Esophagus squamous epithelium (tissue), 5 donors: ENCODE measurements around the gene FAM174A. TPM values are rescaled to one million over a fixed set of nuclear protein-coding genes. Genes with fewer than 3 reads are reported as not detected.

Source experiments
- DNase-seq: peaks from one replicate; lab custom pipeline; 2025; lab: John Stamatoyannopoulos, UW
- H3K27ac ChIP-seq, 4 donors: fragments of 200-600 bp; sonication (generic); one replicate each; pipeline ENCODE4 v1.5.1; 2016 to 2019; ENCODE audit warnings: mild to moderate bottlenecking in 1 of 4
- H3K27me3 ChIP-seq, 4 donors: fragments of 200-600 bp; sonication (generic); 1 replicate in 3 of 4; 2 replicates in 1 of 4; pipeline versions ENCODE4 v1.5.1 to v1.6.0; 2017 to 2021; ENCODE audit warnings: antibody characterized with exemption in 1 of 4
- H3K36me3 ChIP-seq, 3 donors: fragments of 200-600 bp; sonication (generic); one replicate each; pipeline ENCODE4 v1.5.1; 2016 to 2019
- H3K4me1 ChIP-seq, 3 donors: fragments of 200-600 bp; sonication (generic); one replicate each; pipeline ENCODE4 v1.5.1; 2017 to 2019
- H3K4me3 ChIP-seq, 4 donors: fragments of 200-600 bp; sonication (generic); 1 replicate in 3 of 4; 2 replicates in 1 of 4; pipeline ENCODE4 v1.5.1; 2016 to 2019; ENCODE audit warnings: mild to moderate bottlenecking in 2 of 4, moderate library complexity in 1 of 4
- H3K9me3 ChIP-seq, 3 donors: fragments of 200-600 bp; sonication (generic); one replicate each; pipeline ENCODE4 v1.5.1; 2016 to 2019
- POLR2A ChIP-seq, 4 donors: fragments of 450-650 bp; IDR thresholded peaks; one replicate each; pipeline ENCODE4 v1.6.1; 2017; ENCODE audit warnings: antibody characterized with exemption in 4 of 4, mild to moderate bottlenecking in 4 of 4, moderate library complexity in 3 of 4
- WGBS, 2 donors: methylation state at CpG; one replicate each; pipeline ENCODE4 v1.1.5; 2018; 5-methylcytosine and 5-hydroxymethylcytosine counted together
- intact Hi-C: fragments of 100-400 bp; cut with DNase I; formaldehyde crosslinking; loops from one replicate; pipeline ENCODE4 v1.15.0; 2022
- total RNA-seq, 4 donors: library from RNA; depleted of rRNA; stranded (reverse); fragments of >200 nt; gene quantifications; one replicate each; pipeline ENCODE4 v1.1.0, GENCODE V29; 2016
- TF ChIP-seq, protein P1 (sequence below), 6 experiments: fragments of 450-650 bp in 4 of 6; fragments of 200-600 bp in 2 of 6; sonication (generic) in 2 of 6; IDR thresholded peaks; one replicate each; pipeline ENCODE4 v1.5.1; 2016 to 2019; ENCODE audit warnings: antibody characterized with exemption in 6 of 6, mild to moderate bottlenecking in 4 of 6, moderate library complexity in 4 of 6
- donor health status: DM: yes; HTN: yes; CAD: no.

The FAM174A gene
- total RNA-seq, 4 donors from 2014 or later = 24.0 to 49.7 (median 32.4) TPM

DNA sequence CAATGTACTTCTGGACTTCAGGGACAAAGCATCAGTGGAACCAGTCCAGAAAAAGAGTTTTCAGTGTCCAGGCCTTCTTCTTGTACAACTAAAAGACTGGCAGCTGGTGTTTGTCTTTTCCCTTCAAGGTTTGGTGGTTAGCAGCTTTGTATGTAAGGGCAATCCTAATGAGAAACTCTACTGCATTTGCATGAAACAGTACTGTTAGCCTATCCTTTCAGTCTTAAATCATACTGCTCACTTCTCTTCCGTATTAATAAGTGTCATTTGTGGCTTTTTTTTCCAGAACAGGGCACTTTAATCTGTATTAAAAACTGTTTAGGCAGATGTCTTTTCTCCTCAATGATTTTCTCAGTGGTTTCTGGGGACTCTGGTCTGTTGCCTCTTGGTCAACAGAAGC lies 48.9 kb downstream of the FAM174A start:
- Histone ChIP-seq H3K9me3 (no peaks in the 10 kb centered on the region), H3K4me1 (no peaks in the 10 kb centered on the region), H3K36me3 (peaks cover 0 to 42% (median 0%) of the 10 kb centered on the region in 3 donors), H3K4me3 (no peak overlapping the region), H3K27me3 (no peaks in the 10 kb centered on the region), H3K27ac (no peak overlapping the region)
- 63 to 67% methylated on average over 1 of the region's 1 CpG for WGBS, 2 donors
- intact Hi-C loops = no loop called here
- DNase-seq = no peak
- TF ChIP-seq, protein P1, sequence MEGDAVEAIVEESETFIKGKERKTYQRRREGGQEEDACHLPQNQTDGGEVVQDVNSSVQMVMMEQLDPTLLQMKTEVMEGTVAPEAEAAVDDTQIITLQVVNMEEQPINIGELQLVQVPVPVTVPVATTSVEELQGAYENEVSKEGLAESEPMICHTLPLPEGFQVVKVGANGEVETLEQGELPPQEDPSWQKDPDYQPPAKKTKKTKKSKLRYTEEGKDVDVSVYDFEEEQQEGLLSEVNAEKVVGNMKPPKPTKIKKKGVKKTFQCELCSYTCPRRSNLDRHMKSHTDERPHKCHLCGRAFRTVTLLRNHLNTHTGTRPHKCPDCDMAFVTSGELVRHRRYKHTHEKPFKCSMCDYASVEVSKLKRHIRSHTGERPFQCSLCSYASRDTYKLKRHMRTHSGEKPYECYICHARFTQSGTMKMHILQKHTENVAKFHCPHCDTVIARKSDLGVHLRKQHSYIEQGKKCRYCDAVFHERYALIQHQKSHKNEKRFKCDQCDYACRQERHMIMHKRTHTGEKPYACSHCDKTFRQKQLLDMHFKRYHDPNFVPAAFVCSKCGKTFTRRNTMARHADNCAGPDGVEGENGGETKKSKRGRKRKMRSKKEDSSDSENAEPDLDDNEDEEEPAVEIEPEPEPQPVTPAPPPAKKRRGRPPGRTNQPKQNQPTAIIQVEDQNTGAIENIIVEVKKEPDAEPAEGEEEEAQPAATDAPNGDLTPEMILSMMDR (IDR thresholded peaks at IDR 0.05) = no peak
- TF ChIP-seq POLR2A (IDR thresholded peaks at IDR 0.05) = no peak

DNA sequence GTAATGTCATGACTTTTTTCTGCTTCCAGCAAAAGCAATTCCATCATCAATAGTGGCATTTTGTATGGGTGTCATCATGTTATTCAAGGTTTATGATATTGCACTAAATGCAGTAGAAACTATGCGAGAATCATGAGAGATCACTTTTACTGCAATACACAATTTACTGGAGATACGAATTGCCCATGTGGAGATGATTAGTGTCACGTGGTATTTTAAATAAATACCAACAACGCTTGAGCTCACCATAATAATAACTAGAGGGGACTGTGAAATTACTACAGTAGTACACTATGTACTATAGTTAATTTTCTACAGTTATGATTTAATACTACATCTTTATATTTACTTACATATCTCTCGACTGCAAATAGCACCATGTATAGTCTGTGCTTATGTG lies 49.7 kb downstream of the FAM174A start:
- DNase-seq = no peak
- intact Hi-C loops = no loop called here
- Histone ChIP-seq H3K27me3 (no peaks in the 10 kb centered on the region), H3K36me3 (peaks cover 0 to 36% (median 0%) of the 10 kb centered on the region in 3 donors), H3K27ac (no peak overlapping the region), H3K9me3 (no peaks in the 10 kb centered on the region), H3K4me3 (no peak overlapping the region), H3K4me1 (no peaks in the 10 kb centered on the region)
- 83 to 90% methylated on average over 5 of the region's 5 CpGs for whole genome bisulfite sequencing, 2 donors
- TF ChIP-seq, protein P1 (IDR thresholded peaks at IDR 0.05) = no peak
- TF ChIP-seq POLR2A (IDR thresholded peaks at IDR 0.05) = no peak

DNA sequence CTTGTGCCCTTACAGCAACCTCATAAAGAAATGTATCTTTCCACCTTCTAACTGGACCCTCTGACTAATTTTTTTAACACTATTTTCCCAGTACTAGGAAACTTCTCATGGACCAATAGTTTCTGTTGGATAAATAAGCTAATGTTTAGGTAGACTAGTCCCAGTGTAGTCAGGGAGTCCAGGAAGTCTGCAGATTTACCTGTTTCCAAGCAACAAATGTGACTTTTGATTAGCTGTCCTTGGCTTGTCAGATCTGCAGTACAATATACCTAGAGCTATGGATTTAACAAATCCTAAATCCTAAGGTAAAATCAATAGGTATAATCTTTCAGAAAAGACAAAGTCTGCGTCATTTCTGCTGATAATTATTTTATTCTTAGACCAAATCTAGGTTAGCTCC lies 55.7 kb downstream of the FAM174A start:
- whole genome bisulfite sequencing, 2 donors = 96 to 100% methylated on average over 1 of the region's 1 CpG
- no peak overlapping the region for H3K27ac ChIP-seq
- intact Hi-C loops = no loop called here
- TF ChIP-seq, protein P1 (IDR thresholded peaks at IDR 0.05) = no peak
- no peak for TF ChIP-seq POLR2A (IDR thresholded peaks at IDR 0.05)
- no peak overlapping the region for H3K4me3 ChIP-seq
- H3K27me3 ChIP-seq = no peaks in the 10 kb centered on the region
- H3K9me3 ChIP-seq = no peaks in the 10 kb centered on the region
- DNase-seq = no peak
- peaks cover 0 to 14% (median 0%) of the 10 kb centered on the region in 3 donors for H3K36me3 ChIP-seq
- H3K4me1 ChIP-seq = peaks cover 0 to 10% (median 0%) of the 10 kb centered on the region in 3 donors

DNA sequence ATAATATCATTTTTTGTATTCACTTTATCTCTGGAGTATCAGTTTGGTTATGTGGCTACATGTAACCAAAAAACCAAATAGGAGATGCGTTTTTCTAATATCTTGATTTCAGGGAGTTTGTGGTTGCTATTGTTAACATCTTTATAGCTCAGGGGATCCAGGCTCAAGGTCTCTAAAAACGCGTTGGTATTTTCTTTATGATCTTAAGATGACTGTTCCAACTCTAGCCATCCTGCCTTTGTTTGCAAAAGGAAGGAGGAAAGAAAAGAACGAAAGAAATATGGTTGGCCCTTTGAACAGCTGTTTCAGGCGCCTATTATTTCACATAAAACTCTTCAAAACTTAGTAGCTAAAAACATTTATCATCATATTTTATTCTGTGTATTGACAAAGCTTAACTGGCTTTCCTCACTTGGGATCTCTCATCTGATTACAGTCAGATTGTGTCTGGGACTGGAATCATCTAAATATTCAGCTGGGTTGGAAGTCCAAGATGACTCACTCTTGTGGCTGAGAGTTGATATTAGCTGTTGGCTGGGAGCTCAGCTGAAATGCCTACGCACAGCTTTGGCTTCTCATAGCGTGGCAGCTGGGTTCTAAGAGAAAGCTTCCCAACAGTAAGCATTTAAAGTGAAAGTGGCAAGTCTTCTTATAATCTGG lies 60.1 kb downstream of the FAM174A start:
- no peaks in the 10 kb centered on the region for H3K9me3 ChIP-seq
- no peak for DNase-seq
- TF ChIP-seq POLR2A (IDR thresholded peaks at IDR 0.05) = no peak
- TF ChIP-seq, protein P1 (IDR thresholded peaks at IDR 0.05) = no peak
- H3K36me3 ChIP-seq = no peaks in the 10 kb centered on the region
- peak overlapping the region in 1 of 4 donors; percentile 31 for H3K4me3 ChIP-seq
- no peaks in the 10 kb centered on the region for H3K27me3 ChIP-seq
- intact Hi-C loops = no loop called here
- H3K27ac ChIP-seq = peak overlapping the region in 2 of 4 donors; percentile 14 to 50
- H3K4me1 ChIP-seq = peaks cover 0 to 13% (median 0%) of the 10 kb centered on the region in 3 donors
- WGBS, 2 donors = 30 to 31% methylated on average over 7 of the region's 7 CpGs

DNA sequence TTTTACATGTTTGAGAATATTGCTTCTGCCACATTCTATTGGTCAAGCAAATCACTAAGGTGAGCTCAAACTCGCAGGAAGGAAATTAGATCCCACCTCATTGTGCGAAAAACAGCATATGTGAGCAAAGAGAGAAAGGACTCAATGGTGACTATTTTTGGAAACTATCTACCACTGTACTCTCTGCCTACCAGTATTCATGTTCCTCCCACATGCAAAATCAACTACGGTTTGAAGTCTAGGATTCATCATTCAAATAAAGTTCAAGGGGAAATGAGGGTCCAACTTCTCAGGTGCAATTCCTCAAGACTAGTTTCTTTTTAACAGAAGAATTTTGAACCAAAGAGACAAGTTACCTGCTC lies 60.6 kb downstream of the FAM174A start:
- no peak for DNase-seq
- peak overlapping the region in 2 of 4 donors; percentile 14 to 50 for H3K27ac ChIP-seq
- H3K27me3 ChIP-seq = no peaks in the 10 kb centered on the region
- no peaks in the 10 kb centered on the region for H3K36me3 ChIP-seq
- TF ChIP-seq, protein P1 (IDR thresholded peaks at IDR 0.05) = no peak
- TF ChIP-seq POLR2A (IDR thresholded peaks at IDR 0.05) = no peak
- 35 to 40% methylated on average over 3 of the region's 3 CpGs for WGBS, 2 donors
- peak overlapping the region in 1 of 4 donors; percentile 31 for H3K4me3 ChIP-seq
- intact Hi-C loops = no loop called here
- no peaks in the 10 kb centered on the region for H3K9me3 ChIP-seq
- H3K4me1 ChIP-seq = peaks cover 0 to 13% (median 0%) of the 10 kb centered on the region in 3 donors
